ENCODE results near the gene PSD.

PSD gene

GRCh38 chr10:102419269-102420180 is 940 bp upstream of the PSD start:
- peak; percentile 71 for DNase-seq (ENCODE audit: low spot score)

DNA sequence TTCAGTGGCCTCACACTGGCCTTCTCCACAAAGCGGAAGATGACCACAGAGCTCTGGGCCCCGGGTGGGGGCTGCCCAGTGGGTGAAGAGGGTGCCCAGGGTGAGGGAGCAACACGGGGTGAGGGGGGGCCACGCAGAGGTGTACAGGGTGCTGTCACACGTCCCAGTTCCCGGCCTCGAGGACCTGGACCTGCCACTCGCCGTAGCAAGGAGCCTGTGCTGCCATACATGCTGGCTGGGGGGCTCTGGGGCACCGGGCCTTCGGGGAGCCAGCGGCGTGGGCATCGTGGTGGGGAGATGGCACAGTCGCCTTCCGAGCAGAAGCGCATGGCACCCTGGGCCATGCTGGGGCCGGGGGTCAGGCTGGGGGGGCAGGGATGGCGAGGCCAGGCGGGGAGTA is 1.9 kb downstream of the PSD start:
- no peak for DNase-seq (ENCODE audit: low spot score)

DNA sequence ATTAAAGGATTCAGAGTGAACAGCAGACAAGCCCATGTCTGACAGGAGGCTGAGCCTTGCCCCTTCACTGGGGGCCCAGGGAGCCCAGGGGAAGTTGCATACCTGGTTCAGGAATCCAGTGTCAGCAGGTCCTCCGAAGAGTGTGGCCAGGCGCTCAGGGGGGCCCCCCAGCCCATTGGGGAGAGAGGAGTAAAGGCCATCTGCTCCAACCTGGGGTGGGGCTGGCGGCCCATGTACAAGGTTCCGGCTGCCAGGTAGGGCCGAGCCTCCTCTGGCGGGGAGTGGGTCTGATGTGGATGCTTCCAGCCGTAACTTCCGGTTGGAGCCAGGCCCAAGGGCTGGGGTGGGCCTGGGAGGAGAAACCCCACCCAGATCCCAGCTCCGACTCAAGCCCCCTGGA is 2.3 kb downstream of the PSD start:
- DNase-seq (ENCODE audit: low spot score): no peak

GRCh38 chr10:102414749-102415148 is 3.8 kb downstream of the PSD start:
- DNase-seq (ENCODE audit: low spot score): no peak

GRCh38 chr10:102413806-102414561 is 4.6 kb downstream of the PSD start:
- no peak for DNase-seq (ENCODE audit: low spot score)

DNA sequence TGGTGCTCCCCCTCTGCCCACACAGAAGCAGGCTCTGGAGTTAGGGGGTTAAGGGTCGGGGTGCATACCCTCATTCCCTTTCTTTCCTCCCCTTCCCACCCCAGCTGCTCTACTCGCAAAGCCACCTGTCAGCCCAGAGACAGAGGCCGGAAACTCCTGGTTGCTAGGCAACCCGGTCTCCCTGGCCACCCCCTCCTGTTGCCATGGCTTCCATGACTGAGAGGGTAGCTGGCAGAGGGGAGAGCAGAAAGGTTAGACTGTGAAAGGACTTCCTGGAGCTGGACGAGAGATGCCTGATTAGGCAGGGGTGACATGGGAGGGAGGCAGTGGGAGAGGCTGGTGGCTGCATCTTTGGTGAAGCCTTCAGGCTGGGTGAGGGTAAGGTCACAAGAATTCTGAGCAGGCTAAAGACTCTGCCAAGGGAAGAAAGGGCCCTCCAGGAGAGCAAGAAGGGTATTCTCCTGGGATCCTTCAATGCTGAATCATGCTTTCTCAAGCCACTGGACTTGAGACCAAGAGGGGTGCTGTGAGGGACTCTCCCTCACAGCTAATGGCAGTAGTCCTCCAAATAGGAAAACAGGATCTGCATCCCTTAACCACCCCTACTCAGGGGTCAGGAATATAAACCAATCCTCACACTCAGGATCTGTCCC is 5.4 kb downstream of the PSD start:
- DNase-seq (ENCODE audit: low spot score): no peak

- no peak for DNase-seq (ENCODE audit: low spot score)
Observed at GRCh38 chr10:102412293-102412692, 6.3 kb downstream of the PSD start.

GRCh38 chr10:102411341-102412255 is 7.0 kb downstream of the PSD start:
- no peak for DNase-seq (ENCODE audit: low spot score)

DNA sequence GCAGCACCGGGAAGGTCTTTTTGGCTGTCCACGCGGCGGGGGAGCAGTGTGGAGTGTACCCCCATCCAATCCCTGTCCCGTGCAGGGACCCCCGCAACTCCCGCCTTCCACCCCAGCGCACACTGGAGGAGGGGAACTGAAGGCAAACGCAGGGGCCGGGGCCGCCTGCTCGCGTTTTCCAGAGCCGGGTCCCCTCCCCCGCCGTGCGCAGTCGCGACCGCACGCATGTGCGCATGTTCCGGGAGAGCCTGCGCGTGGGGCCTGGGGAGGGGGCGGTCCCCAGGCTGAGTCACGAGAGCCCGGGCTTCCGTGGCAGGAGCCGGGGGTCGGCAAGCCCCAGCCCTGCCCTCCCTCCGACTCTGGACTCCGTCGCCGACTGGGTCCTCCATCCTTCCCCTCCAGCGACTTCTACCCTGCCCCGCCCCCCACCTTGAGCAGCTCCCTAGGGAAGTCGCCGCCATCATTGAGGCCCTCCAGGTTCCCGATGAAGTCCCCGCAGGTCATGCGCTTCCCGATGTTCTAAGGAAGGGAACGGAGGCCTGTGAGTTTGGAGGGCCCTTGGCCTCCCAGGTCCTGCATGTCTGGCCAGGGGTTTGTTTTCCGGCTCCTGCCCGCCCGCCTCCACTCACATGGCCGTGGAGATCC is 8.0 kb downstream of the PSD start:
- no peak for DNase-seq (ENCODE audit: low spot score)

- DNase-seq (ENCODE audit: low spot score): no peak
Observed at GRCh38 chr10:102409604-102410428, 8.8 kb downstream of the PSD start.

DNA sequence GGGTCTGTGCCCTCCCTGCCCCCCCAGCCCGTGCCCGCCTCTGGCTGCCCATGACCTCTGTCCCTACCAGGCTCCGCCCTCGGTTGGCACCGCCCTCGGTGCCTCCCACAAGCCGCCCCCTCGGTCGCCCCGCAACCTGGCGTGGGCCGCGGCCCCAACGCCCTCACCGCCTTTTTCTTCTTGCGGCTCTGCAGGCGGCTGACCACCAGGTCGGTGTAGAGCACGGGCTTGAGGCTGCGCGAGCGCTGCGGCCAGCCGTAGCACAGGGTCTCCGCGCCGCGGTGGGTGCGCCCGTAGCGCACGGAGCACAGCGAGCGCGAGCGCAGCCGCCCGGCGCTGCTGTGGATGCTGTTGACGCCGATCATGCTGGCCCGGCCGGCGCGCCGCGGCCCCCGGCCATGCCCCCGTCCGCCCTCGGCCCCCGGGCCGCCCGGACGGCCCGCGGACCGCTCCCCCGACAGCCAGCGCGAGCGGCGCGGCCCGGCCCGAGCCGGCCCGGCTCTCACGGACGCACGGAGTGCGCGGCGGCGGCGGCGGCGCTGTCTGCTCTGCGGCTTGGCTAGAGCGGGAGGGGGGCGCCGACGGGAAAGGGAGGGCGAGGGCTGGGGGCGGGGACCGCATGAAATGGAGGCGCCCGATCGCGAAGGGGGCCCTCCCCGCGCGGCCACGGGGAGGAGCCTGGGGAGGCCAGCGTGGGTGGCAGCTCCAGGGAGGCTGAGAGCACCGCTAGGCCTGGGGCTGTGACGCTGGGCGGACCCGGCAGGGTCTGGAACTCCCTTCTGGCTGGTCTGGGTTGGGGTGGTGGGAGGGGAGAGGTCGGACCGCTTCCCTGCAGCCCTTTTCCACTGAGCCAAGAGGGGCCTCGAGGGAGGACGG is 9.6 kb downstream of the PSD start:
- DNase-seq (ENCODE audit: low spot score): peak; percentile 52

GRCh38 chr10:102408131-102408727 is 10.4 kb downstream of the PSD start:
- DNase-seq (ENCODE audit: low spot score): no peak

GRCh38 chr10:102407425-102408130 is 11.0 kb downstream of the PSD start:
- no peak for DNase-seq (ENCODE audit: low spot score)

DNA sequence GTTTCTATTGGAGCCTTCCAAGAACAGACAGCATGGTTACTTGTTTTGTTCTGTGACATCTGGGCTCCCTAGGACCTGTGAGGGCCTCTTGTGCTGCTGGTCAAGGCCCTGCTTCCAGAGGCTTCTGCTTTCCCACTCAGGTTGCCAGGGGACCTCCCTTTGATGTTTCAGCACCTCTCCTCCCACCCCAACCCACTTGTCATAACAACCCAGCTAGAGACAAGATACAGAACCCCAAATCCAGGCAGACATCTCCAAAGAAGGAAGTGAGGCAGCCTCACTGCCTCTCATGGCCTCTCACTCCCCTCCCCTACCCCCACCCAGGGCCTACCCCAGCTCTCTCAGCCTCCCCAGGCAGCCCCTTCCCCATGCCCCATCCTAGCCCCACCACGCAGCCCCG is 11.8 kb downstream of the PSD start:
- DNase-seq (ENCODE audit: low spot score): no peak

DNA sequence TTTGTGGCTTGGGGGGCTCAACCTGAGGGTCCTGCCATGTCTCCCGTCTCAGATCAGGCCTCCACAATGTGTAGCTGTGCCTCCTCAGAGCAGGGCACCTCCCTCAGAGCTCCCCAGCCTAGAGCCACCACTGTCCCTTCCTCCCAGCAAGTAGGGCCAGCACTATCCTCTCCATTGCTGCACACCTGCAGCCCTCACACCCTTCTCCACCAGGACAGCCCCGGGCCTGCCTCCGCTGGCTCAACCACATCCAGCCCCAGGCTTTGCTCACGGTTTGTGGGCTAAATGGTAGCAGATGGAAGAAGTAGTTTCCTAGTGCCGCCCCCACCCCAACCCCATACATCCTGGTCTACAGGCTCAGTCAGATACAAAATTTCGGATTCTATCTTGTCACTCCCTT is 13.0 kb downstream of the PSD start:
- DNase-seq (ENCODE audit: low spot score): no peak

DNA sequence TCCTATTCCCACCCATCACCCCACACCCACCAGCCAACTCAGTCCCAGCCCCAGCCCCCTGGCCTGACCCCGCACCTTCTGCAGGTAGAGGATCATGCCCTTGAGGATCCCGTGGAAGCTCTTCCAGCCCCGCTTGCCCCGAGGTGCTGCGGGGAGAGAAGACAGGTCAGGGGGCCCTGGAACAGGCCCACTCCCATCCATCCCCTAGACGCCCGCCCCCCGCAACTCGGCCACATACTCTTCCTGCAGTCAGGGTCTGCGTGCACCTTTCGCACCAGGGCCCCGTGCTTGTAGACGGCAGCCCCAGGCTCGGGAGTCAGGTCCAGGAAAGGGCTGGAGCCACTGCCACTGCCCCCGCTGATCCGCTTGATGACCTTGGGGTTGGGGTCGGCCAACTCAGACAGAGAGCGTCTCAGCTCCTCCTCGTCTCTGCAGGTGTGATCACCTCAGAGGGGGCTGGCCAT is 13.4 kb downstream of the PSD start:
- DNase-seq (ENCODE audit: low spot score): no peak

- DNase-seq (ENCODE audit: low spot score): no peak
Observed at GRCh38 chr10:102404361-102405107, 14.1 kb downstream of the PSD start.

All from activated CD4-positive, alpha-beta T cell treated with anti-CD3 and anti-CD28 coated beads, Interleukin-2, Interleukin-4, amounts not matched to agents 100 ng/mL and 50 ng/mL, durations not matched to agents 16 hours and 8 hours (primary cell).